NCI-H2029 (cell line): Measurements from ENCODE around the gene MAST1.
A peak's percentile ranks its signal among the peaks of the same experiment; 100 is the strongest.
"Not testable (repeated sequence)": the region's sequence is repeated elsewhere in the genome, so short reads cannot be mapped to it uniquely, and the experiment has no call there.

Source experiments
- DNase-seq: peaks from one replicate; lab custom pipeline; 2025; lab: John Stamatoyannopoulos, UW

The MAST1 gene

GRCh38 chr19:12872255-12872654, 33.9 kb downstream of the MAST1 start:
- no peak for DNase-seq

- DNase-seq = peak; percentile 44
These were observed 34.9 kb downstream of the MAST1 start for GRCh38 chr19:12872941-12873890.

GRCh38 chr19:12873891-12874745, 35.8 kb downstream of the MAST1 start:
- DNase-seq = no peak

- no peak for DNase-seq
These were observed 36.8 kb downstream of the MAST1 start for GRCh38 chr19:12875086-12875485.

GRCh38 chr19:12880551-12881171, 42.3 kb downstream of the MAST1 start:
- DNase-seq = no peak

GRCh38 chr19:12881172-12881808, 43.0 kb downstream of the MAST1 start, which contains the start of gene DNASE2:
TSS of gene DNASE2 (minus strand) at chr19:12881449. CDS start at chr19:12881375, 74 bp downstream.
- peak; percentile 95 for DNase-seq

GRCh38 chr19:12882589-12882988, 44.3 kb downstream of the MAST1 start:
- no peak for DNase-seq

- DNase-seq = no peak
These were observed 45.9 kb downstream of the MAST1 start for GRCh38 chr19:12884202-12884601.

GRCh38 chr19:12884627-12884925, 46.3 kb downstream of the MAST1 start:
- no peak for DNase-seq

GRCh38 chr19:12884926-12885748, 46.8 kb downstream of the MAST1 start:
- peak; percentile 96 for DNase-seq

- no peak for DNase-seq
These were observed 47.7 kb downstream of the MAST1 start for GRCh38 chr19:12885749-12886650.

- DNase-seq = no peak
These were observed 48.3 kb downstream of the MAST1 start for GRCh38 chr19:12886651-12886968.

- DNase-seq = no peak
These were observed 48.8 kb downstream of the MAST1 start, which contains the start of gene KLF1 for GRCh38 chr19:12886969-12887747. TSS of gene KLF1 (minus strand) at chr19:12887201. CDS start at chr19:12887140, 61 bp downstream.

- no peak for DNase-seq
These were observed 49.8 kb downstream of the MAST1 start for GRCh38 chr19:12888006-12888603.

- not testable (repeated sequence) for DNase-seq
These were observed 52.0 kb downstream of the MAST1 start for GRCh38 chr19:12890299-12890786.

- DNase-seq = peak; percentile 99
These were observed 52.7 kb downstream of the MAST1 start, which contains the start of gene GCDH for GRCh38 chr19:12890787-12891552. TSS of gene GCDH (plus strand) at chr19:12891160. CDS start at chr19:12891305, 145 bp downstream.

- no peak for DNase-seq
These were observed 53.3 kb downstream of the MAST1 start for GRCh38 chr19:12891553-12892021.
